K562 (cell line): ENCODE results near the gene RIN3. TPM values are rescaled to one million over a fixed set of nuclear protein-coding genes. Genes with fewer than 3 reads are reported as not detected.

ENCODE experiments used
- DDX20 ChIP-seq: fragments of 450-650 bp; IDR thresholded peaks from 2 replicates; pipeline ENCODE4 v1.6.1; 2016; ENCODE audit warnings: missing genetic modification characterization, low read depth, mild to moderate bottlenecking, missing compliant biosample characterization, moderate library complexity
- ERF ChIP-seq: fragments of 450-650 bp; formaldehyde crosslinking; IDR thresholded peaks from 2 replicates; pipeline ENCODE4 v1.4.0; 2020; ENCODE audit warnings: mild to moderate bottlenecking, mixed read lengths
- OTX1 ChIP-seq: fragments of 450-650 bp; formaldehyde crosslinking; IDR thresholded peaks from 2 replicates; pipeline ENCODE4 v1.4.0; 2022; ENCODE audit warnings: mild to moderate bottlenecking
- RBM22 ChIP-seq: fragments of 200-400 bp; formaldehyde crosslinking; IDR thresholded peaks from 2 replicates; pipeline ENCODE4 v1.6.1; 2018; ENCODE audit warnings: low read length, low read depth; ENCODE audit not compliant: poor library complexity, severe bottlenecking
- ZNF584 ChIP-seq: fragments of 200-800 bp; sonication (Bioruptor generic); IDR thresholded peaks from 2 replicates; pipeline ENCODE4 v1.6.1; 2016; ENCODE audit warnings: low read depth, mild to moderate bottlenecking, missing genetic modification characterization, missing compliant biosample characterization
- ZNF76 ChIP-seq: fragments of 250-450 bp; sonication (Bioruptor Pico); IDR thresholded peaks from 2 replicates; pipeline ENCODE4 v1.4.0; 2020; ENCODE audit warnings: mild to moderate bottlenecking, moderate library complexity, borderline replicate concordance
- polyA plus RNA-seq, 8 experiments: library from polyadenylated mRNA; depleted of rRNA in 4 of 8; stranded (reverse) in 5 of 8; unstranded in 3 of 8; fragments of >200 nt; fragmentation: Nextera tagmentation in 2 of 8; fragmentation: Illumina TruSeq in 1 of 8; extraction: Ambion mirVana in 2 of 8; extraction: Trizol in 1 of 8; gene quantifications; 2 replicates each; pipeline versions ENCODE4 v1.2.1 to v1.2.3, GENCODE V29; 2011 to 2014; ENCODE audit warnings: inconsistent platforms in 1 of 8, missing spikeins in 1 of 8
- total RNA-seq, 7 experiments: library from RNA; depleted of rRNA in 6 of 7; stranded (reverse); fragments of >200 nt in 6 of 7; fragmentation: Illumina TruSeq in 2 of 7; extraction: Trizol in 2 of 7; gene quantifications; 2 replicates each; pipeline versions ENCODE4 v1.2.1 to v1.2.3, GENCODE V29; 2011 to 2021; ENCODE audit warnings: low replicate concordance in 1 of 7
- TF ChIP-seq, protein P1 (sequence below): fragments of 450-650 bp; IDR thresholded peaks from 2 replicates; pipeline ENCODE4 v1.6.1; 2016; ENCODE audit warnings: missing biosample characterization, missing genetic modification characterization
- TF ChIP-seq, protein P2 (sequence below), 2 experiments: IDR thresholded peaks in 1 of 2; conservative IDR thresholded peaks in 1 of 2; 2 replicates each; pipeline ENCODE4 v1.6.1; 2016; ENCODE audit warnings: low read depth in 2 of 2, mild to moderate bottlenecking in 1 of 2, missing compliant biosample characterization in 1 of 2, missing genetic modification characterization in 1 of 2, moderate library complexity in 1 of 2
- TF ChIP-seq, protein P3 (sequence below): fragments of 450-650 bp; IDR thresholded peaks from 2 replicates; pipeline ENCODE4 v1.6.1; 2016; ENCODE audit warnings: mild to moderate bottlenecking, moderate library complexity

Gene RIN3
- total and polyA plus RNA-seq, 9 of the 15 experiments (the other 6 are each of a cell fraction or from before 2014, with no cell fraction given): 0.01 to 0.49 (median 0.08) TPM; not detected in 5

DNA sequence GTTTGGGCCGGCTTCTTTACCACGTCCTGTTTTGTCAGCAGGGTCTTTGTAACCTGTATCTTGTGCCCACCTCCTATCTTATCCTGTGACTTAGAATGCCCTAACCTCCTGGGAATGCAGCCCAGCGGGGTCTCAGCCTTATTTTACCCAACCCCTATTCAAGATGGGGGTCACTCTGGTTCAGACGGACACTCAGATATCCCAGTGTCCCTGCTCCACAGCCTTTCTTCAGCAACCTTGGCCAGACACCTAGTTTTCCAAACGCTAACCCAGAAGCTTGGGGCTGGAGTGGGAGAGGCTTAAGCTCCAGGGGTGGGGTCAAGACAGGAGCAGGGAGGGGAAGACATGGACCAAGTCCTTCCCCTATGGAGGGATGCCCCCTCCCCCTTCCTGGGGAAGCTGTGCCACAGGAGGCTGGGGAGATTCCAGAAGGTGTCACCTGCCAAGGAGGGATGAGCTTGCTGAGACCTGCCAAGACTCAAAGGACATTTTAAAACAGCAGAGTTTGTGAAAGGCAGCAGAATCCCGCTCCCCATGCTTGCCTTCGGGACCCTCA is 62.2 kb downstream of the RIN3 start (continued):
- TF ChIP-seq, protein P1, sequence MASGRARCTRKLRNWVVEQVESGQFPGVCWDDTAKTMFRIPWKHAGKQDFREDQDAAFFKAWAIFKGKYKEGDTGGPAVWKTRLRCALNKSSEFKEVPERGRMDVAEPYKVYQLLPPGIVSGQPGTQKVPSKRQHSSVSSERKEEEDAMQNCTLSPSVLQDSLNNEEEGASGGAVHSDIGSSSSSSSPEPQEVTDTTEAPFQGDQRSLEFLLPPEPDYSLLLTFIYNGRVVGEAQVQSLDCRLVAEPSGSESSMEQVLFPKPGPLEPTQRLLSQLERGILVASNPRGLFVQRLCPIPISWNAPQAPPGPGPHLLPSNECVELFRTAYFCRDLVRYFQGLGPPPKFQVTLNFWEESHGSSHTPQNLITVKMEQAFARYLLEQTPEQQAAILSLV: peak; percentile 95
- TF ChIP-seq OTX1 (CRISPR knock-in tag): peak; percentile 88
- TF ChIP-seq DDX20 (tag): 0 out of 2 replicates have a peak, but pooled peaks have one; percentile 74
- TF ChIP-seq ZNF76: 0 out of 2 replicates have a peak, but pooled peaks have one; percentile 40
- no peak for TF ChIP-seq RBM22
- peak; percentile 95 for TF ChIP-seq ERF (CRISPR knock-in tag)
- TF ChIP-seq, protein P2, sequence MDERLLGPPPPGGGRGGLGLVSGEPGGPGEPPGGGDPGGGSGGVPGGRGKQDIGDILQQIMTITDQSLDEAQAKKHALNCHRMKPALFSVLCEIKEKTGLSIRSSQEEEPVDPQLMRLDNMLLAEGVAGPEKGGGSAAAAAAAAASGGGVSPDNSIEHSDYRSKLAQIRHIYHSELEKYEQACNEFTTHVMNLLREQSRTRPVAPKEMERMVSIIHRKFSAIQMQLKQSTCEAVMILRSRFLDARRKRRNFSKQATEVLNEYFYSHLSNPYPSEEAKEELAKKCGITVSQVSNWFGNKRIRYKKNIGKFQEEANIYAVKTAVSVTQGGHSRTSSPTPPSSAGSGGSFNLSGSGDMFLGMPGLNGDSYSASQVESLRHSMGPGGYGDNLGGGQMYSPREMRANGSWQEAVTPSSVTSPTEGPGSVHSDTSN (CRISPR knock-in tag; IDR thresholded peaks at IDR 0.05; ENCODE audit: low read depth): no peak
- TF ChIP-seq, protein P2 (tag; conservative IDR thresholded peaks at IDR 0.05; ENCODE audit: low read depth): 0 out of 2 replicates have a peak, but pooled peaks have one; percentile 25
- TF ChIP-seq, protein P3, sequence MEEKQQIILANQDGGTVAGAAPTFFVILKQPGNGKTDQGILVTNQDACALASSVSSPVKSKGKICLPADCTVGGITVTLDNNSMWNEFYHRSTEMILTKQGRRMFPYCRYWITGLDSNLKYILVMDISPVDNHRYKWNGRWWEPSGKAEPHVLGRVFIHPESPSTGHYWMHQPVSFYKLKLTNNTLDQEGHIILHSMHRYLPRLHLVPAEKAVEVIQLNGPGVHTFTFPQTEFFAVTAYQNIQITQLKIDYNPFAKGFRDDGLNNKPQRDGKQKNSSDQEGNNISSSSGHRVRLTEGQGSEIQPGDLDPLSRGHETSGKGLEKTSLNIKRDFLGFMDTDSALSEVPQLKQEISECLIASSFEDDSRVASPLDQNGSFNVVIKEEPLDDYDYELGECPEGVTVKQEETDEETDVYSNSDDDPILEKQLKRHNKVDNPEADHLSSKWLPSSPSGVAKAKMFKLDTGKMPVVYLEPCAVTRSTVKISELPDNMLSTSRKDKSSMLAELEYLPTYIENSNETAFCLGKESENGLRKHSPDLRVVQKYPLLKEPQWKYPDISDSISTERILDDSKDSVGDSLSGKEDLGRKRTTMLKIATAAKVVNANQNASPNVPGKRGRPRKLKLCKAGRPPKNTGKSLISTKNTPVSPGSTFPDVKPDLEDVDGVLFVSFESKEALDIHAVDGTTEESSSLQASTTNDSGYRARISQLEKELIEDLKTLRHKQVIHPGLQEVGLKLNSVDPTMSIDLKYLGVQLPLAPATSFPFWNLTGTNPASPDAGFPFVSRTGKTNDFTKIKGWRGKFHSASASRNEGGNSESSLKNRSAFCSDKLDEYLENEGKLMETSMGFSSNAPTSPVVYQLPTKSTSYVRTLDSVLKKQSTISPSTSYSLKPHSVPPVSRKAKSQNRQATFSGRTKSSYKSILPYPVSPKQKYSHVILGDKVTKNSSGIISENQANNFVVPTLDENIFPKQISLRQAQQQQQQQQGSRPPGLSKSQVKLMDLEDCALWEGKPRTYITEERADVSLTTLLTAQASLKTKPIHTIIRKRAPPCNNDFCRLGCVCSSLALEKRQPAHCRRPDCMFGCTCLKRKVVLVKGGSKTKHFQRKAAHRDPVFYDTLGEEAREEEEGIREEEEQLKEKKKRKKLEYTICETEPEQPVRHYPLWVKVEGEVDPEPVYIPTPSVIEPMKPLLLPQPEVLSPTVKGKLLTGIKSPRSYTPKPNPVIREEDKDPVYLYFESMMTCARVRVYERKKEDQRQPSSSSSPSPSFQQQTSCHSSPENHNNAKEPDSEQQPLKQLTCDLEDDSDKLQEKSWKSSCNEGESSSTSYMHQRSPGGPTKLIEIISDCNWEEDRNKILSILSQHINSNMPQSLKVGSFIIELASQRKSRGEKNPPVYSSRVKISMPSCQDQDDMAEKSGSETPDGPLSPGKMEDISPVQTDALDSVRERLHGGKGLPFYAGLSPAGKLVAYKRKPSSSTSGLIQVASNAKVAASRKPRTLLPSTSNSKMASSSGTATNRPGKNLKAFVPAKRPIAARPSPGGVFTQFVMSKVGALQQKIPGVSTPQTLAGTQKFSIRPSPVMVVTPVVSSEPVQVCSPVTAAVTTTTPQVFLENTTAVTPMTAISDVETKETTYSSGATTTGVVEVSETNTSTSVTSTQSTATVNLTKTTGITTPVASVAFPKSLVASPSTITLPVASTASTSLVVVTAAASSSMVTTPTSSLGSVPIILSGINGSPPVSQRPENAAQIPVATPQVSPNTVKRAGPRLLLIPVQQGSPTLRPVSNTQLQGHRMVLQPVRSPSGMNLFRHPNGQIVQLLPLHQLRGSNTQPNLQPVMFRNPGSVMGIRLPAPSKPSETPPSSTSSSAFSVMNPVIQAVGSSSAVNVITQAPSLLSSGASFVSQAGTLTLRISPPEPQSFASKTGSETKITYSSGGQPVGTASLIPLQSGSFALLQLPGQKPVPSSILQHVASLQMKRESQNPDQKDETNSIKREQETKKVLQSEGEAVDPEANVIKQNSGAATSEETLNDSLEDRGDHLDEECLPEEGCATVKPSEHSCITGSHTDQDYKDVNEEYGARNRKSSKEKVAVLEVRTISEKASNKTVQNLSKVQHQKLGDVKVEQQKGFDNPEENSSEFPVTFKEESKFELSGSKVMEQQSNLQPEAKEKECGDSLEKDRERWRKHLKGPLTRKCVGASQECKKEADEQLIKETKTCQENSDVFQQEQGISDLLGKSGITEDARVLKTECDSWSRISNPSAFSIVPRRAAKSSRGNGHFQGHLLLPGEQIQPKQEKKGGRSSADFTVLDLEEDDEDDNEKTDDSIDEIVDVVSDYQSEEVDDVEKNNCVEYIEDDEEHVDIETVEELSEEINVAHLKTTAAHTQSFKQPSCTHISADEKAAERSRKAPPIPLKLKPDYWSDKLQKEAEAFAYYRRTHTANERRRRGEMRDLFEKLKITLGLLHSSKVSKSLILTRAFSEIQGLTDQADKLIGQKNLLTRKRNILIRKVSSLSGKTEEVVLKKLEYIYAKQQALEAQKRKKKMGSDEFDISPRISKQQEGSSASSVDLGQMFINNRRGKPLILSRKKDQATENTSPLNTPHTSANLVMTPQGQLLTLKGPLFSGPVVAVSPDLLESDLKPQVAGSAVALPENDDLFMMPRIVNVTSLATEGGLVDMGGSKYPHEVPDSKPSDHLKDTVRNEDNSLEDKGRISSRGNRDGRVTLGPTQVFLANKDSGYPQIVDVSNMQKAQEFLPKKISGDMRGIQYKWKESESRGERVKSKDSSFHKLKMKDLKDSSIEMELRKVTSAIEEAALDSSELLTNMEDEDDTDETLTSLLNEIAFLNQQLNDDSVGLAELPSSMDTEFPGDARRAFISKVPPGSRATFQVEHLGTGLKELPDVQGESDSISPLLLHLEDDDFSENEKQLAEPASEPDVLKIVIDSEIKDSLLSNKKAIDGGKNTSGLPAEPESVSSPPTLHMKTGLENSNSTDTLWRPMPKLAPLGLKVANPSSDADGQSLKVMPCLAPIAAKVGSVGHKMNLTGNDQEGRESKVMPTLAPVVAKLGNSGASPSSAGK: no peak
- TF ChIP-seq ZNF584 (CRISPR knock-in tag): peak; percentile 99
